DOHH2 (cell line): ENCODE measurements around the gene STRIP1.

Source experiments
- H3F3A ChIP-seq: fragments of 200-600 bp; sonication (generic), shearing (Covaris generic); 2 replicates; pipeline ENCODE4 v1.6.0; 2016; ENCODE audit warnings: antibody characterized with exemption, mild to moderate bottlenecking; ENCODE audit not compliant: control insufficient read depth, insufficient read depth
- H3K27ac ChIP-seq: fragments of 200-600 bp; sonication (generic); 2 replicates; pipeline ENCODE4 v1.5.1; 2014; ENCODE audit warnings: low read depth, mild to moderate bottlenecking, low read length, moderate library complexity
- H3K27me3 ChIP-seq: fragments of 200-600 bp; sonication (generic); 2 replicates; pipeline ENCODE4 v1.6.1; 2014; ENCODE audit warnings: mild to moderate bottlenecking, low read length, mixed read lengths; ENCODE audit not compliant: control insufficient read depth
- H3K36me3 ChIP-seq: fragments of 200-600 bp; sonication (generic); 2 replicates; pipeline ENCODE4 v1.6.1; 2014; ENCODE audit warnings: mild to moderate bottlenecking, low read length, moderate library complexity, mixed read lengths; ENCODE audit not compliant: control insufficient read depth
- H3K4me1 ChIP-seq: fragments of 200-600 bp; sonication (generic); 2 replicates; pipeline ENCODE4 v1.6.1; 2014; ENCODE audit warnings: mild to moderate bottlenecking, low read length, mixed read lengths; ENCODE audit not compliant: control insufficient read depth
- H3K4me2 ChIP-seq: fragments of 200-600 bp; sonication (generic); 2 replicates; pipeline ENCODE4 v1.6.0; 2014; ENCODE audit warnings: mild to moderate bottlenecking, low read length, moderate library complexity
- H3K4me3 ChIP-seq: fragments of 200-600 bp; sonication (generic); 2 replicates; pipeline ENCODE4 v1.5.1; 2014; ENCODE audit warnings: mild to moderate bottlenecking, low read length, mixed read lengths
- H3K79me2 ChIP-seq: fragments of 200-600 bp; sonication (generic); 2 replicates; pipeline ENCODE4 v1.6.1; 2014; ENCODE audit warnings: mild to moderate bottlenecking, low read length, mixed read lengths; ENCODE audit not compliant: control insufficient read depth
- H3K9me2 ChIP-seq: fragments of 200-600 bp; sonication (generic); replicated peaks from 2 replicates; pipeline ENCODE4 v1.6.1; 2014; ENCODE audit warnings: mild to moderate bottlenecking, low read length, mixed read lengths; ENCODE audit not compliant: control insufficient read depth
- H3K9me3 ChIP-seq: fragments of 200-600 bp; sonication (generic); 2 replicates; pipeline ENCODE4 v1.6.1; 2014; ENCODE audit warnings: antibody characterized with exemption, low read length, mixed read lengths; ENCODE audit not compliant: control insufficient read depth, insufficient read depth
- H4K20me1 ChIP-seq: fragments of 200-600 bp; sonication (generic); 2 replicates; pipeline ENCODE4 v1.6.0; 2014; ENCODE audit warnings: low read depth, mild to moderate bottlenecking, antibody characterized with exemption, low read length, moderate library complexity; ENCODE audit not compliant: control insufficient read depth, insufficient read depth
- EZH2phosphoT487 ChIP-seq: fragments of 200-600 bp; sonication (generic); IDR thresholded peaks from 2 replicates; pipeline ENCODE4 v1.6.1; 2017; ENCODE audit warnings: borderline replicate concordance, mild to moderate bottlenecking, antibody characterized with exemption, low read length, moderate library complexity, mixed read lengths
- TF ChIP-seq, protein P1 (sequence below): fragments of 200-600 bp; sonication (generic); IDR thresholded peaks from one replicate; pipeline ENCODE4 v1.5.1; 2014; ENCODE audit warnings: antibody characterized with exemption, mild to moderate bottlenecking, low read depth, low read length; ENCODE audit not compliant: poor library complexity, severe bottlenecking

Gene STRIP1

DNA sequence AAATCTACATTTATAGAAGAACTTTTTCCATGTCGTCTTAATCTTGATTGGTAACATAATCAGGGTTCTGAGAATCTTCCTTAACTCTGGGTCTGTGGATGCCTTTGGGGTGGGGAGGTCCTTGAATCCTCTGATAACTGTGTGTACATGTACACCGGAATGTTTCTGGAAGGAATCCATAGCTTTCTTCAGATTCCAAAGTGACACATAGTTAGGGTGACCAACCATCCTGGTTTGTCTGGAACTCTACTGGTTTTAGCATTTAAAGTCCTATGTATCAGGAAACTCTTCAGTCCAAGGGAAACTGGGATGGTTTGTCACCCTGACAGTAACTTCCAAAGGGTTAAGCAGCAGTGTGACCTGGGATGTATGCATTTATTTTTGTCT is 16.8 kb downstream of the STRIP1 start:
- H3K27me3 ChIP-seq: no peaks in the 10 kb centered on the region
- TF ChIP-seq EZH2phosphoT487: no peak
- TF ChIP-seq, protein P1, sequence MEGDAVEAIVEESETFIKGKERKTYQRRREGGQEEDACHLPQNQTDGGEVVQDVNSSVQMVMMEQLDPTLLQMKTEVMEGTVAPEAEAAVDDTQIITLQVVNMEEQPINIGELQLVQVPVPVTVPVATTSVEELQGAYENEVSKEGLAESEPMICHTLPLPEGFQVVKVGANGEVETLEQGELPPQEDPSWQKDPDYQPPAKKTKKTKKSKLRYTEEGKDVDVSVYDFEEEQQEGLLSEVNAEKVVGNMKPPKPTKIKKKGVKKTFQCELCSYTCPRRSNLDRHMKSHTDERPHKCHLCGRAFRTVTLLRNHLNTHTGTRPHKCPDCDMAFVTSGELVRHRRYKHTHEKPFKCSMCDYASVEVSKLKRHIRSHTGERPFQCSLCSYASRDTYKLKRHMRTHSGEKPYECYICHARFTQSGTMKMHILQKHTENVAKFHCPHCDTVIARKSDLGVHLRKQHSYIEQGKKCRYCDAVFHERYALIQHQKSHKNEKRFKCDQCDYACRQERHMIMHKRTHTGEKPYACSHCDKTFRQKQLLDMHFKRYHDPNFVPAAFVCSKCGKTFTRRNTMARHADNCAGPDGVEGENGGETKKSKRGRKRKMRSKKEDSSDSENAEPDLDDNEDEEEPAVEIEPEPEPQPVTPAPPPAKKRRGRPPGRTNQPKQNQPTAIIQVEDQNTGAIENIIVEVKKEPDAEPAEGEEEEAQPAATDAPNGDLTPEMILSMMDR: no peak
- no peaks in the 10 kb centered on the region for H3K9me2 ChIP-seq
- no peaks in the 10 kb centered on the region for H4K20me1 ChIP-seq
- H3K36me3 ChIP-seq: peaks cover 85% of the 10 kb centered on the region
- H3K79me2 ChIP-seq: no peaks in the 10 kb centered on the region
- no peaks in the 10 kb centered on the region for H3K9me3 ChIP-seq
- no peak overlapping the region for H3K4me3 ChIP-seq
- H3K4me2 ChIP-seq: no peak overlapping the region
- no peak overlapping the region for H3K27ac ChIP-seq
- H3F3A ChIP-seq: no peaks in the 10 kb centered on the region
- no peaks in the 10 kb centered on the region for H3K4me1 ChIP-seq

DNA sequence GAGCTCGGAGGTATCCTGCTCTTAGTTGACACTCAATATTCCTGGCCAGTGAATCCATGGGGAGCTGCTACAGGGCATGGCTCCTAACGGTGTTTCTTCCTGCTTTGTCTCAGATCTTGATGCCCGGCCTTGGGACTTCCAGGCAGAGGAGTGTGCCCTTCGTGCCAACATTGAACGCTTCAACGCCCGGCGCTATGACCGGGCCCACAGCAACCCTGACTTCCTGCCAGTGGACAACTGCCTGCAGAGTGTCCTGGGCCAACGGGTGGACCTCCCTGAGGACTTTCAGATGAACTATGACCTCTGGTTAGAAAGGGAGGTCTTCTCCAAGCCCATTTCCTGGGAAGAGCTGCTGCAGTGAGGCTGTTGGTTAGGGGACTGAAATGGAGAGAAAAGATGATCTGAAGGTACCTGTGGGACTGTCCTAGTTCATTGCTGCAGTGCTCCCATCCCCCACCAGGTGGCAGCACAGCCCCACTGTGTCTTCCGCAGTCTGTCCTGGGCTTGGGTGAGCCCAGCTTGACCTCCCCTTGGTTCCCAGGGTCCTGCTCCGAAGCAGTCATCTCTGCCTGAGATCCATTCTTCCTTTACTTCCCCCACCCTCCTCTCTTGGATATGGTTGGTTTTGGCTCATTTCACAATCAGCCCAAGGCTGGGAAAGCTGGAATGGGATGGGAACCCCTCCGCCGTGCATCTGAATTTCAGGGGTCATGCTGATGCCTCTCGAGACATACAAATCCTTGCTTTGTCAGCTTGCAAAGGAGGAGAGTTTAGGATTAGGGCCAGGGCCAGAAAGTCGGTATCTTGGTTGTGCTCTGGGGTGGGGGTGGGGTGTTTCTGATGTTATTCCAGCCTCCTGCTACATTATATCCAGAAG is 19.4 kb downstream of the STRIP1 start:
- Histone ChIP-seq H3K9me3 (no peaks in the 10 kb centered on the region), H3K27me3 (no peaks in the 10 kb centered on the region), H3K4me2 (no peak overlapping the region), H3F3A (no peaks in the 10 kb centered on the region), H3K9me2 (no peaks in the 10 kb centered on the region), H3K79me2 (no peaks in the 10 kb centered on the region), H3K4me3 (no peak overlapping the region), H3K4me1 (no peaks in the 10 kb centered on the region), H3K36me3 (peaks cover 76% of the 10 kb centered on the region), H3K27ac (no peak overlapping the region), H4K20me1 (no peaks in the 10 kb centered on the region)
- no peak for TF ChIP-seq EZH2phosphoT487
- TF ChIP-seq, protein P1: peak; percentile 98

- TF ChIP-seq EZH2phosphoT487: no peak
- TF ChIP-seq, protein P1: no peak
- H4K20me1 ChIP-seq: no peaks in the 10 kb centered on the region
- no peaks in the 10 kb centered on the region for H3K9me2 ChIP-seq
- H3F3A ChIP-seq: no peaks in the 10 kb centered on the region
- no peaks in the 10 kb centered on the region for H3K4me1 ChIP-seq
- H3K27ac ChIP-seq: no peak overlapping the region
- H3K27me3 ChIP-seq: no peaks in the 10 kb centered on the region
- H3K9me3 ChIP-seq: no peaks in the 10 kb centered on the region
- H3K4me3 ChIP-seq: no peak overlapping the region
- H3K79me2 ChIP-seq: no peaks in the 10 kb centered on the region
- peaks cover 61% of the 10 kb centered on the region for H3K36me3 ChIP-seq
- no peak overlapping the region for H3K4me2 ChIP-seq
These were observed 21.3 kb downstream of the STRIP1 start for GRCh38 chr1:110055493-110056284.
